K562 (cell line): ENCODE measurements around the gene CGB8. TPM values are rescaled to one million over a fixed set of nuclear protein-coding genes. Genes with fewer than 3 reads are reported as not detected.

Source experiments
- POLR2AphosphoS2 ChIP-seq: IDR thresholded peaks from 2 replicates; pipeline ENCODE4 v1.6.1; 2012; ENCODE audit warnings: low read length, improper control_type of control experiment
- RAD21 ChIP-seq, 2 experiments: fragments of 250-450 bp in 1 of 2; fragments of 450-650 bp in 1 of 2; sonication (Bioruptor Pico) in 1 of 2; formaldehyde crosslinking in 1 of 2; IDR thresholded peaks in 1 of 2; conservative IDR thresholded peaks in 1 of 2; 2 replicates each; pipeline versions ENCODE4 v1.4.0 to v1.8.0; 2020 to 2022; ENCODE audit warnings: mild to moderate bottlenecking in 2 of 2, moderate library complexity in 1 of 2
- RBFOX2 ChIP-seq: fragments of 200-400 bp; formaldehyde crosslinking; IDR thresholded peaks from 2 replicates; pipeline ENCODE4 v1.6.1; 2017; ENCODE audit warnings: low read depth, mild to moderate bottlenecking, low read length, moderate library complexity
- ZNF282 ChIP-seq: sonication (generic); formaldehyde crosslinking; IDR thresholded peaks from 2 replicates; pipeline ENCODE4 v1.8.1; 2023; ENCODE audit warnings: missing genetic modification reagents
- polyA plus RNA-seq, 8 experiments: library from polyadenylated mRNA; depleted of rRNA in 4 of 8; stranded (reverse) in 5 of 8; unstranded in 3 of 8; fragments of >200 nt; fragmentation: Nextera tagmentation in 2 of 8; fragmentation: Illumina TruSeq in 1 of 8; extraction: Ambion mirVana in 2 of 8; extraction: Trizol in 1 of 8; gene quantifications; 2 replicates each; pipeline versions ENCODE4 v1.2.1 to v1.2.3, GENCODE V29; 2011 to 2014; ENCODE audit warnings: inconsistent platforms in 1 of 8, missing spikeins in 1 of 8
- total RNA-seq, 7 experiments: library from RNA; depleted of rRNA in 6 of 7; stranded (reverse); fragments of >200 nt in 6 of 7; fragmentation: Illumina TruSeq in 2 of 7; extraction: Trizol in 2 of 7; gene quantifications; 2 replicates each; pipeline versions ENCODE4 v1.2.1 to v1.2.3, GENCODE V29; 2011 to 2021; ENCODE audit warnings: low replicate concordance in 1 of 7
- TF ChIP-seq, protein P1 (sequence below), 2 experiments: fragments of 450-650 bp in 1 of 2; IDR thresholded peaks; 2 replicates each; pipeline ENCODE4 v1.6.1; 2011 to 2017; ENCODE audit warnings: low read depth in 2 of 2, antibody characterized with exemption in 1 of 2, borderline replicate concordance in 1 of 2, low read length in 1 of 2, mild to moderate bottlenecking in 1 of 2, mixed read lengths in 1 of 2; ENCODE audit not compliant: control insufficient read depth in 1 of 2
- TF ChIP-seq, protein P2 (sequence below): fragments of 450-650 bp; IDR thresholded peaks from 2 replicates; pipeline ENCODE4 v1.6.1; 2018; ENCODE audit not compliant: partially characterized antibody
- TF ChIP-seq, protein P3 (sequence below): sonication (generic); formaldehyde crosslinking; IDR thresholded peaks from 2 replicates; pipeline ENCODE4 v1.8.1; 2023; ENCODE audit warnings: mild to moderate bottlenecking, missing genetic modification reagents
- TF ChIP-seq, protein P4 (sequence below): sonication (generic); formaldehyde crosslinking; IDR thresholded peaks from 2 replicates; pipeline ENCODE4 v1.9.0; 2022; ENCODE audit warnings: mild to moderate bottlenecking, missing genetic modification reagents
- TF ChIP-seq, protein P5 (sequence below): sonication (generic); formaldehyde crosslinking; IDR thresholded peaks from 2 replicates; pipeline ENCODE4 v1.8.0; 2022; ENCODE audit warnings: missing genetic modification reagents, mild to moderate bottlenecking, moderate library complexity, borderline replicate concordance

Gene CGB8
- total and polyA plus RNA-seq, 9 of the 15 experiments (the other 6 are each of a cell fraction or from before 2014, with no cell fraction given) = not detected

DNA sequence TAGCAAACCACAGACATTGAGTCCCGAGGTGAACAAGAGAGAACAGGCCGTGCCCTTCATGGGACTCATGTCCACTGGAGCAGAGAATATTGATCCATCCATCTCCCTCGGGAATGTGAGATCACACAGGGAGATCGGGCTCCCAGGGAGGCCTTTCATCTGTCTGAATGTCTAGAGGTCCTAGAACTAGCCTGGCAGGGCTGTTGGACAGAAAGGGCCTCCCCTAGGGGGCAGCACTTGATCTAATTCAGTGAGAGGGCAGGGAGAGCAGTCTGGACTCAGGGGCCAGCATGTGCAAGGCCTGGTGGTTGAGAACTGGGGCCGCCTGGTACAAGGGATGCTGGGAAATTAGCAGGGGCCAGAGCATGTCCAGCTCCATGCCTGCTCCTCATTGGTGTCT is 50.9 kb downstream of the CGB8 start (continued):
- TF ChIP-seq, protein P1, sequence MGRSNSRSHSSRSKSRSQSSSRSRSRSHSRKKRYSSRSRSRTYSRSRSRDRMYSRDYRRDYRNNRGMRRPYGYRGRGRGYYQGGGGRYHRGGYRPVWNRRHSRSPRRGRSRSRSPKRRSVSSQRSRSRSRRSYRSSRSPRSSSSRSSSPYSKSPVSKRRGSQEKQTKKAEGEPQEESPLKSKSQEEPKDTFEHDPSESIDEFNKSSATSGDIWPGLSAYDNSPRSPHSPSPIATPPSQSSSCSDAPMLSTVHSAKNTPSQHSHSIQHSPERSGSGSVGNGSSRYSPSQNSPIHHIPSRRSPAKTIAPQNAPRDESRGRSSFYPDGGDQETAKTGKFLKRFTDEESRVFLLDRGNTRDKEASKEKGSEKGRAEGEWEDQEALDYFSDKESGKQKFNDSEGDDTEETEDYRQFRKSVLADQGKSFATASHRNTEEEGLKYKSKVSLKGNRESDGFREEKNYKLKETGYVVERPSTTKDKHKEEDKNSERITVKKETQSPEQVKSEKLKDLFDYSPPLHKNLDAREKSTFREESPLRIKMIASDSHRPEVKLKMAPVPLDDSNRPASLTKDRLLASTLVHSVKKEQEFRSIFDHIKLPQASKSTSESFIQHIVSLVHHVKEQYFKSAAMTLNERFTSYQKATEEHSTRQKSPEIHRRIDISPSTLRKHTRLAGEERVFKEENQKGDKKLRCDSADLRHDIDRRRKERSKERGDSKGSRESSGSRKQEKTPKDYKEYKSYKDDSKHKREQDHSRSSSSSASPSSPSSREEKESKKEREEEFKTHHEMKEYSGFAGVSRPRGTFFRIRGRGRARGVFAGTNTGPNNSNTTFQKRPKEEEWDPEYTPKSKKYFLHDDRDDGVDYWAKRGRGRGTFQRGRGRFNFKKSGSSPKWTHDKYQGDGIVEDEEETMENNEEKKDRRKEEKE (IDR thresholded peaks at IDR 0.05; ENCODE audit: borderline replicate concordance in 1 of 2, control insufficient read depth in 1 of 2, low read depth in 2 of 2, low read length in 1 of 2) = no peak
- TF ChIP-seq, protein P2, sequence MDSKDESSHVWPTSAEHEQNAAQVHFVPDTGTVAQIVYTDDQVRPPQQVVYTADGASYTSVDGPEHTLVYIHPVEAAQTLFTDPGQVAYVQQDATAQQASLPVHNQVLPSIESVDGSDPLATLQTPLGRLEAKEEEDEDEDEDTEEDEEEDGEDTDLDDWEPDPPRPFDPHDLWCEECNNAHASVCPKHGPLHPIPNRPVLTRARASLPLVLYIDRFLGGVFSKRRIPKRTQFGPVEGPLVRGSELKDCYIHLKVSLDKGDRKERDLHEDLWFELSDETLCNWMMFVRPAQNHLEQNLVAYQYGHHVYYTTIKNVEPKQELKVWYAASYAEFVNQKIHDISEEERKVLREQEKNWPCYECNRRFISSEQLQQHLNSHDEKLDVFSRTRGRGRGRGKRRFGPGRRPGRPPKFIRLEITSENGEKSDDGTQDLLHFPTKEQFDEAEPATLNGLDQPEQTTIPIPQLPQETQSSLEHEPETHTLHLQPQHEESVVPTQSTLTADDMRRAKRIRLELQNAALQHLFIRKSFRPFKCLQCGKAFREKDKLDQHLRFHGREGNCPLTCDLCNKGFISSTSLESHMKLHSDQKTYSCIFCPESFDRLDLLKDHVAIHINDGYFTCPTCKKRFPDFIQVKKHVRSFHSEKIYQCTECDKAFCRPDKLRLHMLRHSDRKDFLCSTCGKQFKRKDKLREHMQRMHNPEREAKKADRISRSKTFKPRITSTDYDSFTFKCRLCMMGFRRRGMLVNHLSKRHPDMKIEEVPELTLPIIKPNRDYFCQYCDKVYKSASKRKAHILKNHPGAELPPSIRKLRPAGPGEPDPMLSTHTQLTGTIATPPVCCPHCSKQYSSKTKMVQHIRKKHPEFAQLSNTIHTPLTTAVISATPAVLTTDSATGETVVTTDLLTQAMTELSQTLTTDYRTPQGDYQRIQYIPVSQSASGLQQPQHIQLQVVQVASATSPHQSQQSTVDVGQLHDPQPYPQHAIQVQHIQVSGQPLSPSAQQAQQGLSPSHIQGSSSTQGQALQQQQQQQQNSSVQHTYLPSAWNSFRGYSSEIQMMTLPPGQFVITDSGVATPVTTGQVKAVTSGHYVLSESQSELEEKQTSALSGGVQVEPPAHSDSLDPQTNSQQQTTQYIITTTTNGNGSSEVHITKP = no peak
- TF ChIP-seq POLR2AphosphoS2 (no peak), RAD21 (CRISPR knock-in tag; conservative IDR thresholded peaks at IDR 0.05 in 1 of 2, IDR thresholded peaks at IDR 0.05 in 1 of 2) (peak in 1 of 2 experiments; percentile 50; a peak in 1 of 4 replicates), RBFOX2 (0 out of 2 replicates have a peak, but pooled peaks have one; percentile 17), ZNF282 (CRISPR knock-in tag) (no peak)
- TF ChIP-seq, protein P3, sequence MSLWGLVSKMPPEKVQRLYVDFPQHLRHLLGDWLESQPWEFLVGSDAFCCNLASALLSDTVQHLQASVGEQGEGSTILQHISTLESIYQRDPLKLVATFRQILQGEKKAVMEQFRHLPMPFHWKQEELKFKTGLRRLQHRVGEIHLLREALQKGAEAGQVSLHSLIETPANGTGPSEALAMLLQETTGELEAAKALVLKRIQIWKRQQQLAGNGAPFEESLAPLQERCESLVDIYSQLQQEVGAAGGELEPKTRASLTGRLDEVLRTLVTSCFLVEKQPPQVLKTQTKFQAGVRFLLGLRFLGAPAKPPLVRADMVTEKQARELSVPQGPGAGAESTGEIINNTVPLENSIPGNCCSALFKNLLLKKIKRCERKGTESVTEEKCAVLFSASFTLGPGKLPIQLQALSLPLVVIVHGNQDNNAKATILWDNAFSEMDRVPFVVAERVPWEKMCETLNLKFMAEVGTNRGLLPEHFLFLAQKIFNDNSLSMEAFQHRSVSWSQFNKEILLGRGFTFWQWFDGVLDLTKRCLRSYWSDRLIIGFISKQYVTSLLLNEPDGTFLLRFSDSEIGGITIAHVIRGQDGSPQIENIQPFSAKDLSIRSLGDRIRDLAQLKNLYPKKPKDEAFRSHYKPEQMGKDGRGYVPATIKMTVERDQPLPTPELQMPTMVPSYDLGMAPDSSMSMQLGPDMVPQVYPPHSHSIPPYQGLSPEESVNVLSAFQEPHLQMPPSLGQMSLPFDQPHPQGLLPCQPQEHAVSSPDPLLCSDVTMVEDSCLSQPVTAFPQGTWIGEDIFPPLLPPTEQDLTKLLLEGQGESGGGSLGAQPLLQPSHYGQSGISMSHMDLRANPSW (CRISPR knock-in tag) = no peak
- TF ChIP-seq, protein P4, sequence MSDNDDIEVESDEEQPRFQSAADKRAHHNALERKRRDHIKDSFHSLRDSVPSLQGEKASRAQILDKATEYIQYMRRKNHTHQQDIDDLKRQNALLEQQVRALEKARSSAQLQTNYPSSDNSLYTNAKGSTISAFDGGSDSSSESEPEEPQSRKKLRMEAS = peak; percentile 48; the same call in 1 of the 2 replicates
- TF ChIP-seq, protein P5, sequence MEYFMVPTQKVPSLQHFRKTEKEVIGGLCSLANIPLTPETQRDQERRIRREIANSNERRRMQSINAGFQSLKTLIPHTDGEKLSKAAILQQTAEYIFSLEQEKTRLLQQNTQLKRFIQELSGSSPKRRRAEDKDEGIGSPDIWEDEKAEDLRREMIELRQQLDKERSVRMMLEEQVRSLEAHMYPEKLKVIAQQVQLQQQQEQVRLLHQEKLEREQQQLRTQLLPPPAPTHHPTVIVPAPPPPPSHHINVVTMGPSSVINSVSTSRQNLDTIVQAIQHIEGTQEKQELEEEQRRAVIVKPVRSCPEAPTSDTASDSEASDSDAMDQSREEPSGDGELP (CRISPR knock-in tag) = no peak
